Measurements from ENCODE around the gene C1QTNF9B.
A peak's percentile ranks its signal among the peaks of the same experiment; 100 is the strongest.
"Not testable (repeated sequence)": the region's sequence is repeated elsewhere in the genome, so short reads cannot be mapped to it uniquely, and the experiment has no call there.

Gene C1QTNF9B

GRCh38 chr13:23894746-23895145 is 2.6 kb downstream of the C1QTNF9B start:
- DNase-seq (ENCODE audit: low read depth in 1 of 2, low spot score in 1 of 2): not testable (repeated sequence)

GRCh38 chr13:23893791-23894190 is 3.5 kb downstream of the C1QTNF9B start:
- DNase-seq (ENCODE audit: low read depth in 1 of 2, low spot score in 1 of 2): not testable (repeated sequence)

- no peak for DNase-seq (ENCODE audit: low read depth in 1 of 2, low spot score in 1 of 2)
These were observed 7.4 kb downstream of the C1QTNF9B start for GRCh38 chr13:23889615-23890607.

GRCh38 chr13:23888658-23889614 is 8.4 kb downstream of the C1QTNF9B start, which contains the start of gene MIPEP:
Gene MIPEP, minus strand, starts transcription at chr13:23889400. Its CDS starts 80 bp downstream, at chr13:23889320.
- peak; percentile 84 to 88 for DNase-seq (ENCODE audit: low read depth in 1 of 2, low spot score in 1 of 2)

GRCh38 chr13:23884361-23884760 is 12.9 kb downstream of the C1QTNF9B start:
- not testable (repeated sequence) for DNase-seq (ENCODE audit: low read depth in 1 of 2, low spot score in 1 of 2)

GRCh38 chr13:23883255-23883654 is 14.0 kb downstream of the C1QTNF9B start:
- DNase-seq (ENCODE audit: low read depth in 1 of 2, low spot score in 1 of 2): no peak

GRCh38 chr13:23881402-23881800 is 15.9 kb downstream of the C1QTNF9B start:
- not testable (repeated sequence) for DNase-seq (ENCODE audit: low read depth in 1 of 2, low spot score in 1 of 2)

- DNase-seq (ENCODE audit: low read depth in 1 of 2, low spot score in 1 of 2): not testable (repeated sequence)
These were observed 16.6 kb downstream of the C1QTNF9B start for GRCh38 chr13:23880493-23881401.

GRCh38 chr13:23877286-23877685 is 20.0 kb downstream of the C1QTNF9B start:
- DNase-seq (ENCODE audit: low read depth in 1 of 2, low spot score in 1 of 2): no peak

GRCh38 chr13:23876265-23876664 is 21.0 kb downstream of the C1QTNF9B start:
- DNase-seq (ENCODE audit: low read depth in 1 of 2, low spot score in 1 of 2): no peak

GRCh38 chr13:23871616-23872220 is 25.6 kb downstream of the C1QTNF9B start:
- no peak for DNase-seq (ENCODE audit: low read depth in 1 of 2, low spot score in 1 of 2)

- no peak for DNase-seq (ENCODE audit: low read depth in 1 of 2, low spot score in 1 of 2)
These were observed 26.8 kb downstream of the C1QTNF9B start for GRCh38 chr13:23870356-23871140.

GRCh38 chr13:23868521-23868920 is 28.8 kb downstream of the C1QTNF9B start:
- no peak for DNase-seq (ENCODE audit: low read depth in 1 of 2, low spot score in 1 of 2)

GRCh38 chr13:23867027-23867491 is 30.2 kb downstream of the C1QTNF9B start:
- DNase-seq (ENCODE audit: low read depth in 1 of 2, low spot score in 1 of 2): no peak

- DNase-seq (ENCODE audit: low read depth in 1 of 2, low spot score in 1 of 2): no peak
These were observed 30.8 kb downstream of the C1QTNF9B start for GRCh38 chr13:23866420-23867026.

- DNase-seq (ENCODE audit: low read depth in 1 of 2, low spot score in 1 of 2): no peak
These were observed 31.4 kb downstream of the C1QTNF9B start for GRCh38 chr13:23865906-23866305.

- no peak for DNase-seq (ENCODE audit: low read depth in 1 of 2, low spot score in 1 of 2)
These were observed 32.3 kb downstream of the C1QTNF9B start for GRCh38 chr13:23865026-23865425.

- DNase-seq (ENCODE audit: low read depth in 1 of 2, low spot score in 1 of 2): no peak
These were observed 36.0 kb downstream of the C1QTNF9B start for GRCh38 chr13:23861310-23861709.

- no peak for DNase-seq (ENCODE audit: low read depth in 1 of 2, low spot score in 1 of 2)
These were observed 37.4 kb downstream of the C1QTNF9B start for GRCh38 chr13:23859904-23860303.

All from activated CD4-positive, alpha-beta T cell treated with anti-CD3 and anti-CD28 coated beads, Interleukin-2, amount 50 U/mL, for 24 hours (primary cell).